ENCODE measurements around the gene DAAM1.

Gene DAAM1

DNA sequence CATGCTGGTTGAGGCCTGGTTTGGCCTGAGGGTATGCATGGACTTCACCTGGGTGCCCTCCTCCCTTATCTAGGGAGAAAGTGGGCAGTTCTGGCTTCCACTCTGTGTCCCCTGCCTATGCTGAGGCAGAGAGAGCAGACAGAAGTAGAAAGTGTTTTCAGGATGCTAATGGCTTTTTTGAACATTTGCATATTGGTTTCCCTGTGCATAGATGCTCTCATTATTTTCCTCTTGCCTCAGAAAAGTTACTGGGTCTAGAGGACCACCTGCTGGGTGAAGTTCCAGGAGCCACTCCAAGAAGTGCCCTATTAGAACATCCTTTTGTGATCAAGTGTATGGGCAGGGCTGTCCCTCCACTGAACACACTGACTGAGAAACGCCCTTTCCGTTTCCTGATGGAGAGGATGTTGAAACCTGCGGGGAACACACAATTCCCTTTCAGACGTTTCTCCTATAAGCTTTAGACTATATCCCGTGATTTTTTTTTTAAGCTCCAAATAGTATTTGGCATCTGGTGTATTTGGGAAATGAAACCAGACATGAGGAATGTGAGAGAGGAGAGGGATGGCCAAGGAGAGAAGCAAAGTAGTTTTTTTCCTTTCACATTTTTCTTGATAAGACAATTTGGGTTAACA lies 66.6 kb downstream of the DAAM1 start:
- DNase-seq (ENCODE audit: low read depth): peak; percentile 68

DNA sequence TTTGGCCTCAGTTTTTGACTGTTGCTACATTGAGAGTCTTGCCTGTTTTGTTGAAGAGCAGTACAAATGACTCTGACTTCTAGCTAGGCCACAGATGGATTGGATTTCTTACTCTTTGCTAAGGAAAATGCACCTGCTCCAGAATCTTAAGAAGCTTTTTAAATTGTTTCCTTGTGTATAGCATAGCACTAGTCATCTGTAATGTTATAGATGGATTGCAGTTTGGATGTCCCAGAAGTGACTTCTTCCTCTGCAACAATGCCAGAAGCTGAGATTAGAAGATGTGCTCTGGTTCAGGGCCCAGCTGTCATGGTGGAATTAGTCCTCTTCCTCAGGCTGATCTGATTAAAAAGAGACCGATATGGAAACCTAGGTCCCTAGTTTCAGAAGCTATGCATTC lies 67.9 kb downstream of the DAAM1 start:
- no peak for DNase-seq (ENCODE audit: low read depth)

GRCh38 chr14:59261334-59261733 lies 72.9 kb downstream of the DAAM1 start:
- DNase-seq (ENCODE audit: low read depth): no peak

- no peak for DNase-seq (ENCODE audit: low read depth)
Observed at GRCh38 chr14:59262717-59263454, 74.4 kb downstream of the DAAM1 start.

DNA sequence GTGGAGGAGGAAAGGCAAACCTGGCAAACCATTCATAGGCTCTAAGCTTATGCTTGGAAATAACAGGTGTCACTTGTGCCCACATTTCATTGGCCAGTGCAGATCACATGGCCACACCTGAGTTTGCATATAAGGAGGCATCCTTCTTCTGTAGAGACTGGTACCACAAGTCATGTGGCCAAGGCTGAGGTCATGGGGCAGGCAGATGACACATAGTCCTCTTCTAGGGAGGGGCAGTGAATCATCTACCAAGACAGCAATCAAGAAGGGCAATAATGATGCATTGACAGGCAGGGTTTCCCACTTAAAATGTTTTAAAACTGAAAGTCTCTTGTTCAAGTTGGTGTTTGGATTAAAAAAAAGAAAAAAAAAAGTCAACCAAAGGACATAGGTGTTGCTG lies 77.3 kb downstream of the DAAM1 start:
- no peak for DNase-seq (ENCODE audit: low read depth)

DNA sequence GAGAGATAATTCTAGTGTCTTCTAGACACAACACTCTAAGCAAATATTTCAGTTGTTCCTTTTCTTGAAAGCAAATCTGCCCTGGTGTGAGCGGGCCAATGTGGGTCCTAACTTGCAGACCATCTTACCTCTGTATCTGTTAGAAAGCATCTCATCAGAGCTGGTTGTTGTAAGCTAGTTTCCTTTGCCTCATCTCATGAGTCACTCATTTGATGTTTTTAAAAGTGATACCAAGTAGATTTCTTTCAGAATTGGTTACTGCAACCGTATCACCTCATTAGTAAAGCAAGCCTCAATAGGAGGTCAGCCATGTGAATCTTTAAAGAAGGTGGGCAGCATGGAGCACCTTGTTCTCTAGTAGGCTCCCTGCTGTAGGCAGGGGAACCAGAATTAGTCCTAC lies 78.6 kb downstream of the DAAM1 start:
- no peak for DNase-seq (ENCODE audit: low read depth)

- DNase-seq (ENCODE audit: low read depth): peak; percentile 48
Observed at GRCh38 chr14:59268011-59268410, 79.5 kb downstream of the DAAM1 start.

DNA sequence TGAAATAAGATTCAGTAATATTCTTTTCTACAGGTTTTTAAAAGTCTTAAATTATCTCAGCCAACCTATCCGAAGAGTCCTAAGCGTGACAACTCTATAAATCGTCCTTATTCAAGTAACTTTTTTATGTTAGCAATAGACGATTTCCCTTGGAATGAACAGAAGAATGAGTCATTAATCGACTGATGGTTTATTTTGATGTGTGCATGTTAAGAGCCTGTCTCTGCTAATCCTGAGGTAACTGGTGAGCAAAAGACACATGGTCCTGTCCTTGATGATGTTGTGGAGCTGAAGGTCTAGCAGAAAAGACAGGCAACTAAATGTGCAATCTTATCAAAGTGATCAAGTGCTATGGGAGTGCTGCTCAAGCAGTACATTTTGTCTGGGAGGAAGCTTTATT lies 80.4 kb downstream of the DAAM1 start:
- DNase-seq (ENCODE audit: low read depth): no peak

- DNase-seq (ENCODE audit: low read depth): no peak
Observed at GRCh38 chr14:59269466-59269865, 81.0 kb downstream of the DAAM1 start.

GRCh38 chr14:59271256-59271655 lies 82.8 kb downstream of the DAAM1 start:
- DNase-seq (ENCODE audit: low read depth): no peak

DNA sequence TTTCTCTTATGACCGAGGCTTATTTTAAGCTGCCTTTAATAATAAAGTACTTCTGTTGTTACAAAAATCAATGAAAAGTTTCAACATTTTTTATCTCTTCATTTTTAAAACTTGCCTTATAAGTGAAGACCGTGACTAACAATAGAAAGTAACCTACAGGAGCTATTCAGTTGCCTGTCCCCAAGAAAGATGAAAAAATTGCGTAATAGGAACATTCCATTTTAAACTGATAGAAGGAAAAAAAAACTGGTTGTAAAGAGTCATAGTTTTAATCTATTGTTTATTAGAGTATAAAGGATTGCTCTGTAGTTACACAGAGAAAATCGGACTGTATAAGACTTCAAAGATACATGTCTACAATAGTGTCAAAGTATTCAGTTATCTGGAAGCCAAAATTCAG lies 83.3 kb downstream of the DAAM1 start:
- peak; percentile 54 for DNase-seq (ENCODE audit: low read depth)

DNA sequence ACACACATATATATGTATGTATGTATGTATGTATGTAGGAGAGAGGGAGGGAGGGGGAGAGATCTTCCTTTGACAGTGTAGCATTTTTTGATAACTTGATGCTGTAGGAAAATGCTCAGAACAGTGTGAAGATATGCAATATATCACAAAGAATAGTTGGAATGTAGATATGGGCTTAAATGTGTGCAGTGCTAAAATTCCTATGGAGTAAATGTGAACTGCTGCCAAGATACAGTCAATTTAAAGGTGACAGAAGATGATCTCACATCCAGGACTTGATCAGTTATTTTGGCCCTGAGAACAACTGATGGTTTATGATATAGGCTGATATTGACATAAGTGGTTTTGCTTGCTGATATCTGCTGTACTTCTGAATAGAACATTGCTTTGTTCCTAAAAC lies 84.2 kb downstream of the DAAM1 start:
- no peak for DNase-seq (ENCODE audit: low read depth)

DNA sequence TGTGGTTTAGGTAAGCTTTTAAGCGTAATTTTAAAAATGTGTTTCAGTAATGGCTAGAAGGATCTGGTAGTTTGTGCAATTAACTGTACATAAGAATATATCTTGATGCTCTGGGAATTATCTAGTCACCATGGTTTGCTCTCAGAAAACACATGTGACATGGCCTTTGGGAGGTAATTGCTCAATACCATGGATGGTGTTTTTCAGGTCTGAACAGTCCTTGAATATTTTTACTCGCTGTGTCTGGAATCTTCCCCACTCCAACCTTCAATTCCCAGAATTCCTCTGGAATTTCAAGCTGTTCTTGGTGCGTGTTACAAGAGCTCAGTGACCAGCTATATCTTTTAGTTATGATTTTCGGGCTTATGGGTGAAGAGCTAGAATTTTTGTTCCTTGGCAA lies 85.3 kb downstream of the DAAM1 start:
- no peak for DNase-seq (ENCODE audit: low read depth)

- no peak for DNase-seq (ENCODE audit: low read depth)
Observed at GRCh38 chr14:59274991-59275391, 86.5 kb downstream of the DAAM1 start.

DNA sequence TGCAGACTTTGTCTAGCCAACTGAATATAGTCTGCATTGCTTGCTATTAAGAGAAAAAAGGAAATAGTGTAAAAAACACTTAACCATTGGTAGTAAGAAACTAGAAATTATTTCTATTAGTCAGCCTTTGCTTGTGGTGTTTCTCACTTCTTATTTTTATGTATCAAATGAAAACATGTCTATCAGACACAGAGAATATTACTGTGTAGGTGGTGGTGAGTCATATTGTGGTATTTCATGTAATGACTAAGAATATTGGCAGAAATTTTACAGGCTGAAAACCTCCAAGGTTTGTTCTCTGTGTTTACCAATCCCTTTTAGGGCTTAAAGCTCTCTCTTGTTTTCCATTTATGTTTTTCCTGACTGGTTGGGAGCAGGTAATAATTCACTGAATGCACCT lies 87.2 kb downstream of the DAAM1 start:
- peak; percentile 89 for DNase-seq (ENCODE audit: low read depth)

DNA sequence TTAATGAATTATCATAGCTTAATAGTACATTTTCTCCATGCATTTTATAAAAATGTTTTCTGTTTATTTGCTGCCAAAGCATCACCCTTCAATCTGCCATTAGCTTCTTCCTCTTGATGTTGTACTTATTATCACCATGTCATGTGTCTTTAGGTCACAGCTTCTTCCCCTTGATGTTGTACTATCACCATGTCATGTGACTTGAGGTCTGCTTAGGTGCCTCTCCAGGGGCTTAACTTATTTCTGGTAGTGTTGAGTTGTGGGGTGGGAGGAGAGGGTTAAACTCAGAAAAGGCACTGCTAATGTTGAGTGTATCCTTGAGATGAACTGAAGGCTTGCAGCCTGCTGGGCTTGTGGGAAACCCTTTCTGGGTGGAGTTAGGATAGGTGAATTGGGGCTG lies 87.8 kb downstream of the DAAM1 start:
- DNase-seq (ENCODE audit: low read depth): no peak

DNA sequence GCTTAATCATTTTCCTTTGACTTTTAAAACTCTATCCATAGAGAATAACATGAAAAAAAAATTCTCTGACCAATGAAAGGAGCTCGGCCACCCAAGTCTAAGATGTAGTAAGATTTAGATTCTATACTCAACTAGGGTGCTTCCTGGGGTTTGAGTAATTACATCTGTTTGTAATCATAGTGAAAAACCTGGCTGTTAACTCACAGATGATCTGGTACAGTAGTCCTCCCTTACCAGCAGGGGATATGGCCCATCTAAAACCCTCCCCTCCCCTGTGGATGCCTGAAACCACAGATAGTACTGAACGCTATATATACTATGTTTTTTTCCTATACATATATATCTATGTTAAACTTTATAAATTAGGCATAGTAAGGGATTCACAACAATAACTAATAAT lies 89.2 kb downstream of the DAAM1 start:
- no peak for DNase-seq (ENCODE audit: low read depth)

GRCh38 chr14:59278111-59278510 lies 89.6 kb downstream of the DAAM1 start:
- DNase-seq (ENCODE audit: low read depth): peak; percentile 92

DNA sequence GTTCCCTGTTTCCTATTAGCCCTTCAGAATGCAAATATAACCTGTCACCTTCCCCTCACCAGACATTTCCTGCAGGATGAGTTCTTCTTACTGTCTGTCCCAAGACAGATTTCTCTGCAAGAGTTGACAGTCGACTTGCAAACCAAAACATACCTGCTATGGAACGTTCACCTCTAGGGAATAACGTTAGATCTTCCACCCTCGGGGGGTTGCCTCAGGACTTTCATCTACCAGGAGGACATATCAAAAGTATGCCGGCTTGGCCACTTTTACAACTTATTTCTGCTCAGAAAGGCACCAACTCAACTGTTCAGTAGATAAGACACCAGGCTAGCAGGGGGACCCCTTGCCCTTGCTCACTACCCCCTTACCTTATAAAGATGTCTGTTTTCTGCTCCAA lies 92.5 kb downstream of the DAAM1 start:
- no peak for DNase-seq (ENCODE audit: low read depth)

DNA sequence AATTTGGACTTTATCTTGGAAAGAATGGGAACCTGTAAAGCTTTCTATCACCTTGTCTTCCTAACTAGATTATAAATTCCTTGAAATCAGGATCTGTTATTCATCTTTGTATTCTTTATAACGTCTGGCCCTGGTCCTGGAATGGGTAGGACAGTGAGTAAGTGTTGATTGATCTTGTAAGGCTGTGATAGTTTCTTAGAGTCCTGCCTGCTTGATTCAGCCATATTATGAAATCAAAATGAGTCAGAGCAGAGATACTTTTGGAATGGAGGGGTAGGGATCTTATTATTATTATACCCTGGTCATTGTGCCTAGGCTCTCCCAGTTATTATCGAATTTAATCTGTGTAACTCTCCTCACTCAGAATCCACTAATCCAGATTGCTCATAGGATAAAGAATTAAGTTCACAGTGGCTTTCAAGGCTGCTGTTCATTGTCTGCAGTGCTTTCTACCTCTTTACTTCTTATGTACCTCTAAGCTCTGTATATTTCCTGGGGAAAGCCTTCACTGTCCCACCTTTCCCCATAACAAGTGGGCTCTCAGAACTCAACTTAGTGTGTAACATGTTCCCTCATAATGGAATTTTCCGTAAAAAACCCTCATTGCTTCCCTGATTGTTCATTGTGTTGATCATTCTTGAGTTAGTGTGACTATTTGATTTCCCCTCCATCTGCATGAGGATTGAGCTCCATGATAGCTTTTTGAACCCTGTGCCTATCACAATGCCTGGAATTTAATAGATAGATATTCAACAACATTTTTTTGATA lies 93.3 kb downstream of the DAAM1 start:
- DNase-seq (ENCODE audit: low read depth): peak; percentile 64

- DNase-seq (ENCODE audit: low read depth): peak; percentile 57
Observed at GRCh38 chr14:59282378-59282765, 93.9 kb downstream of the DAAM1 start.

DNA sequence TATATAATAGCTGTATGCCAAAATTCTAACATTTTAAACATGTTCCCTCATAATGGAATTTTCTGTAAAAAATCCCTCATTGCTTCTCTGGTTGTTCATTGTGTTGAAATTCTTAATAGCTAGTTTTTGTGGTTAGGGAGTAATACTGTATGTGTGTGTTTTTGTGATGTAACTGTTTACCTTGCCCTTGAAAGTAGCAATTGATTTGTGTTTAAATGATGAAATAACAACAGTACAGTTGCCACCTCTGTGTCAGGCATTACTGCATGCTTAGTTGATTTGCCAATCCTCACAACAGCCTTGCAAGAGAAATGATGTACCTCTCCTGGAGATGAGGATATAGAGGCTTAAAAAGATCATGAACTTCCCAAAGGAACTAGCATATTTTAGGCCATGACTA lies 94.9 kb downstream of the DAAM1 start:
- DNase-seq (ENCODE audit: low read depth): no peak

DNA sequence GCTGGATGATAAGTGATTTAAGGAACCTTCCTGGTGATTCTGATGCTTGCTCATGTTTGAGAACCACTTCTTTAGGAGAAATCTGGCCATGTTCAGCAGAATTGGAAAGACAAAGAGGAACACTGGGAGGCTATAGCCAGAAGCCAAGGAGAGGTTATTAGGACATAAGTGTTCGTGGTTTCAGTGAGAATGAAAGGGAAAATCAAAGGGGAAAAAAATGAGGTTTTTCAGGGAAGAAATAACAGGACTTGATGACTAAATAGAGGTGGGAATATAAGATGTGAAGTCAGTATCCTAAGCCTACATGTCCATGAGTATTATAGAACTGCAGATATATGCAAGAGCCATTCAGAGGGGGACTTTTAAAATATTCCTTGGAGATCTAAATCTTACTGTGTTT lies 95.6 kb downstream of the DAAM1 start:
- DNase-seq (ENCODE audit: low read depth): no peak
